KBM-7 (cell line): ENCODE measurements around the gene SRP9.
"Not testable (repeated sequence)": the region's sequence is repeated elsewhere in the genome, so short reads cannot be mapped to it uniquely, and the experiment has no call there.

Source experiments
- DNase-seq: peaks from one replicate; pipeline ENCODE4 v3.0.0-alpha.2; 2015
- in situ Hi-C: fragments of 300-500 bp; cut with MboI; formaldehyde crosslinking; loops from 2 replicates; pipeline ENCODE4 v1.14.3; 2020; ENCODE audit warnings: low sequenced_read_pairs, low pct_unique_long_range_greater_than_20kb, mixed read lengths

Gene SRP9

GRCh38 chr1:225810579-225811538, 33.2 kb downstream of the SRP9 start:
- DNase-seq, in situ Hi-C loops: not testable (repeated sequence)

- DNase-seq, result no peak
- in situ Hi-C loops, result no loop called here
Observed at GRCh38 chr1:225811622-225812487, 34.2 kb downstream of the SRP9 start.

DNA sequence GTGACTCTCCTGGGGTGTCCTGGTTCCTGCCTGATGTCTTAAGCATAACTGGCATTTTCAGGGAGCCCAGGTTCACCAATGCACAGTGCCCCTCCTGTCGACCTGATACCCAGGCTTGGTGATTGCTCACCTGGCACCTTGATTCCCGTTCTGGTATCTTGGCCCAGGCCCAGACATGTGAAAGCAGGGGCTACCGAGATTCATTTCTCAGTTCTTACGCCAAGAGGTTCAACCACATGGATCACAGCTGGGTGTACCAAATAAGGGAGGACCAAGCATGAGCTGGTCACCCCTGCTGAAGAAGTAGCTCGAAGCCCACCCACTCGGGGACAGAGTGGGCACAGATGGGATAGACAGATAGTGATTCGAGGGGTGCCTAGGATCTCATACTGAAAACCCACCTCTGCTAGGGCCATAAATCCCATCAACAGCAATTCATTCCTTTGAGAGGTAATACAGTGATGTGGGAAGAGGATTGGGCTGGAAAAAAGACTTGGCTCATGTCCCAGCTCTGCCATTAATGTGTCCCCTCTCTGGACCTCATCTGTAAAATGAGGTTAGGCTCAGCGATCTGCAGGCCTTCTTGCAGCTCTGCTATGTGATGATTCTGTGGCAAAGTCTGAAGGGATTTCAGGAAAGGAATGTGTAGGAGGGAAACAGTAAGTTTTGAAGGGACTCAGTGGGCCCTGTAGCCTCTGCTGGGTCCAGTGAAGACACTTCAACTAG, 35.0 kb downstream of the SRP9 start:
- DNase-seq, result no peak
- in situ Hi-C loops, result no loop called here

DNA sequence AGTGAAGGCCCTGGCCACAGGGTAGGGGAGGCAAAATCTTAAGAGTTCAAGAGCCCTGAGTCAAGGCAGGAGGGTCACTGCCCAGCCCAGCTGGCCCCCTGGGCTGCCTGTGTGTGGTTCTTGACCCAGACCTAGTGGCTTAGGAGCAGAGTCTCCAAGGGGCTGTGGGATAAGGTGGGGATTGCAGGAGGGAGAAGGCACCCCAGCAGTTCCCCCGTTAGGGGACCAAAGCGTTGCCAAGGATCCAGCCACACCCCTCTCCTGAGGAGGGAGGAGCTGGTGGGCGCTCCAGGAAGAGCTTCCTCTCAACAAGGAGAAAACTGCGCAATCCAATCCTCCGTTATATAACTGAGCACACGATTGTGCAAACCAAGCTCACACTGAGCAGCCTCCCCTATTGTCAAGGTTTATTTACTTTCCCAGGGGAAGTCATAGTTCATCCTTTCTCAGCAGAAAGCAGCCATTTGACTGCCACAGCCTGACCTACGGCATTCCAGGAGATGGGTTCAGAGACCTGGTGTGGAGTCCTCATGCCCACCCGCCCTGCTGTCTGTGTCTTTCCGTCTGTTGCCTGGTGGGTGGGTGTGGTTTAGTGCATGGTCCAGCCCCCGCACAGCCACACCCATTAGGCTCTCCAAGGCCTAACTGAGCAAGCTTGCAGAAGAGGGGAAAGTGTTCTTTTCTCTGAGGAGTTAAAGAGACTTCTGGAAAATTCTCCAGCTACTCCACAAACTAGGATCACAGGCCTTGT, 35.8 kb downstream of the SRP9 start:
- in situ Hi-C loops, result no loop called here
- peak; percentile 64 for DNase-seq

- no peak for DNase-seq
- in situ Hi-C loops, result no loop called here
Observed at GRCh38 chr1:225814381-225814780, 36.8 kb downstream of the SRP9 start.

- DNase-seq, in situ Hi-C loops: not testable (repeated sequence)
Observed at GRCh38 chr1:225815090-225815489, 37.5 kb downstream of the SRP9 start.

DNA sequence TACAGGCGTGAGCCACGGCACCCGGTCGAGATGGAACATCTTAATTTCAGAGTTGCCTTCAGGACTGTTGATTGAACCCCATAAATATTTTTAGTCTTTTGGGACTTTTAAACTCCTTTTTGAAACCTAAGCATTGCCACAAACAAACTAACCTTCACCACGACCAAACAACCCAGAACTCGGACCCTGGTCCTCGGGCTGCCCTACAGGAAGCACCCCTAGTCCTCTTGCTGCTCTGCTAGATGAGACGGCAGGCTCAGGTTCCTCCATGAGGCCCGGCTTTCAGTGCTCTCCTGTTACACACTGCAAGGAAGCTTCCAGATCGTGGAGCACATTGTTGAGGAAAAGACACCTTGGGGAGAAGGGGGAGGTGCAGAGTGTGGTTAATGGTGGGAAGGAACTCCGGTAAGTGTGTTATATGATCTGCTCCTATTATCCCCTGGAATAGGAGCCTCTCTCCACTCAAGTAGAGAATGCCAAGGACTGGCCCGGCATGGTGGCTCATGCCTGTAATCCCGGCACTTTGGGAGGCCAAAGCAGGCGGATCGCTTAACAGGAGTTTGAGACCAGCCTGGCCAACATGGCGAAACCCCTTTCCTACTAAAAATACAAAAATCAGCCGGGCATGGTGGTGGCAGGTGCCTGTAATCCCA, 38.0 kb downstream of the SRP9 start:
- DNase-seq, result no peak
- in situ Hi-C loops, result no loop called here

DNA sequence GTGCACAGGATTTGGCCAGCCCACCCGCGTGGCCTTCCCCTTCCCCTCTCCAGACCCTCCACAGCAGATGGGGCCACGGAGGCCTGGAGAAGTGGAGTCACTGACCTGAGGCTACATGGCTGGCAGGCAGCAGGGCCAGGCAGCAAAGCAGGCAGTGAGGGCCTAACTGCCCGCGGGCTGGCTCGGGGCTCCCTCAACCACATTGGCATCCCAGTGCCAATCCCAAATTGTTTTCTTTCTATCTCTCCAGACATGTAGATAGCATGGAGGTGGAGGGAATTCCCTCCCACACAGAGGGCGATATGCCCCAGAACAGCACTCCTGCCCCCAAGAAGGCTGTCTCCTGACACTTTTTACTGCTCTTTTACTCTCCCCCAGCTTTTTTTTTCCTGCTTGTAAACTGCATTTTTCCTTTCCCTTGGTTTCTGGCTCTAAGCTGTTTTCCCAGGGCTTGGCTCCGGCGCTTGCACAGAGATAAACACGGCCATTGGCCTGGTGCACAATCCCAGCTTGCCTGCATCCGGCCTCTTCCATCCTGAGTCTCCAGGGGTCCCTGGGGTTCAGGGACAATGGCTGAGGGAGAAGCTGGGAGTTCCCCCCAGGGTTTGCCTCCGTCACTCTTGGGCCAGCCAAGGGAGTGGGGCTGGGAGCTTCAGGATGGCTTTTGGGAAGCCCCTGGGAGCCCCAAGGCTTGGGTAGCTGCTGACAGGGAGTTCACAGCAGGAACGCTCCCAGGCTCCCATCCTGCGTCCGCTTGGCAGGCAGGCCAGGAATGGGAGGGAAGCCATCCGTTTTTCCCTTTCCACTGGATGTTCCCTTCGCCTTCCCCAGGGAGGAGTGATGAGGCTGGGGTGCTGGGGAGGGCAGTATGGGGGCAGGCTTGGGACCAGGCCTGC, 39.3 kb downstream of the SRP9 start:
- no peak for DNase-seq

GRCh38 chr1:225817611-225818061, 40.0 kb downstream of the SRP9 start:
- DNase-seq, result peak; percentile 55
- in situ Hi-C loops, result no loop called here

More for the DNA sequence above, 39.3 kb downstream of the SRP9 start:
- in situ Hi-C loops, result no loop called here

- in situ Hi-C loops, result no loop called here
- no peak for DNase-seq
Observed at GRCh38 chr1:225818229-225818628, 40.6 kb downstream of the SRP9 start.

GRCh38 chr1:225819346-225820192, 41.9 kb downstream of the SRP9 start:
- DNase-seq, result no peak
- in situ Hi-C loops, result no loop called here

DNA sequence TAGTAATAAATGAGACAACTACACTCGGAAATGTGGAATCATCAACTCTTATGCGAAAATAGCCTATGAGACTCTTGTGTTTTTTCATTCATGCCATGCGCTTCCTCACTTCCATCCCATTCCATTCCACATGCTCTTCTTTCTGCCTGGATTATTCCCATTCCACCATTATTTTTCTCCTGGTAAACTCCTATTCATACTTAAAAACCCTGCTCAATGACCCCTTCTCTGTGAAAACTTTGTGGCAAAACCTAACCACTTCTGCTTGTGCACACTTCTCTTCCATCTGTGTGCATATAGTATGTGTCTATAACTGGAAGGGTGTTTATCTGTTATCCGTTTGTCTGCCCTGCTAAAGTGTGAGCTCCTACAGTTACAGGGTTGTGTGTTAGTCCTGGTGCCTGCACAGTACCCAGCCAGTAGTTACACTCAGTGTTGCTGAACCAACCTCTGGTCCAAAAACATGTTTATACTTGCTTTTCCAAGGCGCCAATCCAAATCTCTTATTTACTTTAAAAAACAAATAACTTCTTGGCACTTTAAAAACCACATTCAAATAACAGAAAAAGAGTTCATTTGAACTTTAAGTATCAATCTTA, 43.0 kb downstream of the SRP9 start:
- in situ Hi-C loops, result no loop called here
- no peak for DNase-seq

DNA sequence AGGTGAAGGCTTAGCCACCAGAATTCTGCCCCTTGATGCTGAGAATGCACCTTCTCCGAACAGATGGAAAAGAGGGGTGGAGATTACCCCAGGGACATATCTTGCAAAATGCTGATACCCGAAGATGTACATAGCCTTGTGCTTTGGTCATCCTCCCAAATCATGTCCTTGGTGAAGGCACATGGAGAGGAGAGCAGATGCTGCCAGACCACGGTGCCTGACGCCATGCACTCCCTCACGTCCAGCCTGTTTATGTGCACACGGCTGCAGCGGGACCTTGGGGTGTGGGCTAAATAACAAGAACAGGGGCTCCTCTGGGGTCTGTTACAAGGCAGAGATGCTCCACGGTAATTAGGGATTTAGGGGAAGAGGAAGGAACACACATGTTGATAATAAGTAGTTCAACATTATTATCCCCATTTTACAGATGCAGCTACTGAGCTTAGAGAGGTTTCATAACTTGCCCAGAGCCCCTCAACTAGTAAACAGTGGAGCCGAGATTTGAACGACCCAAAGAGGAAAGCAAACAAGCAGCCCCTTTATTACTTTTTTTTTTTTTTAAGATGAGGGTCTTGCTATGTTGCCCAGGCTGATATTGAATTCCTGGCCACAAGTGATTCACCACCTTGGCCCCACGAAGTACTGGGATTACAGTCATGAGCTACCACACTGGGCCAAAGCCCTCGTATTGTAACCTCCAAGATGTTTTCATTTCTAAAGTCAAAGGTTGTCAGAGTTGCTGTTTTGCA, 45.2 kb downstream of the SRP9 start:
- in situ Hi-C loops, result no loop called here
- no peak for DNase-seq

GRCh38 chr1:225823811-225824261, 46.2 kb downstream of the SRP9 start:
- no peak for DNase-seq
- in situ Hi-C loops, result no loop called here

- no peak for DNase-seq
- in situ Hi-C loops, result no loop called here
Observed at GRCh38 chr1:225824533-225824941, 46.9 kb downstream of the SRP9 start.
